Adrenal gland (tissue), 12 donors: Measurements from ENCODE around the gene SGPL1. TPM values are rescaled to one million over a fixed set of nuclear protein-coding genes. Genes with fewer than 3 reads are reported as not detected.

Experiments used
- DNase-seq, 7 donors: peaks; one replicate each; pipeline ENCODE4 v3.0.0-alpha.2; 2019 to 2020
- H3K27ac ChIP-seq, 5 donors: fragments of 200-600 bp; sonication (generic) in 4 of 5; 1 replicate in 3 of 5; 2 replicates in 2 of 5; pipeline versions ENCODE4 v1.5.1 to v1.8.0; 2016 to 2020; ENCODE audit warnings: mild to moderate bottlenecking in 1 of 5
- H3K27me3 ChIP-seq: fragments of 200-600 bp; 2 replicates; pipeline ENCODE4 v1.8.0; 2021
- H3K36me3 ChIP-seq, 2 donors: fragments of 200-600 bp; replicated peaks in 1 of 2; 1 replicate in 1 of 2; 2 replicates in 1 of 2; pipeline versions ENCODE4 v1.5.1 to v1.8.0; 2018 to 2022
- H3K4me1 ChIP-seq, 2 donors: fragments of 200-600 bp; replicated peaks in 1 of 2; 1 replicate in 1 of 2; 2 replicates in 1 of 2; pipeline versions ENCODE4 v1.5.1 to v1.8.0; 2018 to 2021
- H3K4me3 ChIP-seq, 4 donors: fragments of 200-600 bp; sonication (generic) in 3 of 4; one replicate each; pipeline ENCODE4 v1.5.1; 2016 to 2018
- H3K9me3 ChIP-seq, 3 donors: fragments of 200-600 bp; sonication (generic) in 1 of 3; replicated peaks in 1 of 3; 1 replicate in 2 of 3; 2 replicates in 1 of 3; pipeline versions ENCODE4 v1.5.1 to v1.8.0; 2016 to 2021
- POLR2A ChIP-seq, 2 donors: fragments of 450-650 bp; IDR thresholded peaks; one replicate each; pipeline ENCODE4 v1.6.1; 2017; ENCODE audit warnings: antibody characterized with exemption in 2 of 2, mild to moderate bottlenecking in 2 of 2, moderate library complexity in 1 of 2
- WGBS, 4 donors: extraction: QIAGEN DNeasy Blood & Tissue Kit in 2 of 4; methylation state at CpG; one replicate each; pipeline versions ENCODE4 v1.1.5 to v1.1.7; 2013 to 2017; 5-methylcytosine and 5-hydroxymethylcytosine counted together
- intact Hi-C, 2 donors: fragments of 100-400 bp; cut with DNase I; formaldehyde crosslinking; loops; one replicate each; pipeline versions ENCODE4 v1.14.1 to v1.15.0; 2022 to 2023
- polyA plus RNA-seq, 3 donors: library from polyadenylated mRNA; stranded (reverse); fragments of 200-250 nt in 2 of 3; fragments of 350-450 nt in 1 of 3; fragmentation: Illumina TruSeq in 1 of 3; extraction: RNeasy Lipid Tissue Mini Kit (QIAGEN cat#74804) in 1 of 3; gene quantifications; one replicate each; pipeline ENCODE4 v1.2.3, GENCODE V29; 2013 to 2014
- total RNA-seq, 9 donors: library from RNA; depleted of rRNA in 4 of 9; stranded (reverse); fragments of >200 nt in 4 of 9; fragments of 120-200 nt in 1 of 9; fragmentation: NEBNext Ultra II Directional in 1 of 9; extraction: Animal tissue kit (Norgen Biotek cat#: 25700) in 1 of 9; gene quantifications; one replicate each; pipeline versions ENCODE4 v1.1.0 to v1.2.4, GENCODE V29; 2013 to 2023
- TF ChIP-seq, protein P1 (sequence below), 6 experiments: fragments of 450-650 bp in 4 of 6; fragments of 200-600 bp in 2 of 6; sonication (generic) in 1 of 6; IDR thresholded peaks; 1 replicate in 5 of 6; 2 replicates in 1 of 6; pipeline versions ENCODE4 v1.5.1 to v1.8.0; 2016 to 2021; ENCODE audit warnings: antibody characterized with exemption in 6 of 6, mild to moderate bottlenecking in 2 of 6, moderate library complexity in 1 of 6
- donor health status: healthy with polysubstance abuse.
- donor health status: Bipolar disorder and iron deficiency.
- donor health status: DM: yes; HTN: yes; CAD: no.
- donor health status: DM: no; HTN: no; CAD: no.
- donor health status: DM: no; HTN: no; CAD: no.
- donor health status: DM: yes; HTN: yes; CAD: no.

SGPL1 gene
- total and polyA plus RNA-seq, 12 donors, result 8.7 to 47.9 (median 33.2) TPM

DNA sequence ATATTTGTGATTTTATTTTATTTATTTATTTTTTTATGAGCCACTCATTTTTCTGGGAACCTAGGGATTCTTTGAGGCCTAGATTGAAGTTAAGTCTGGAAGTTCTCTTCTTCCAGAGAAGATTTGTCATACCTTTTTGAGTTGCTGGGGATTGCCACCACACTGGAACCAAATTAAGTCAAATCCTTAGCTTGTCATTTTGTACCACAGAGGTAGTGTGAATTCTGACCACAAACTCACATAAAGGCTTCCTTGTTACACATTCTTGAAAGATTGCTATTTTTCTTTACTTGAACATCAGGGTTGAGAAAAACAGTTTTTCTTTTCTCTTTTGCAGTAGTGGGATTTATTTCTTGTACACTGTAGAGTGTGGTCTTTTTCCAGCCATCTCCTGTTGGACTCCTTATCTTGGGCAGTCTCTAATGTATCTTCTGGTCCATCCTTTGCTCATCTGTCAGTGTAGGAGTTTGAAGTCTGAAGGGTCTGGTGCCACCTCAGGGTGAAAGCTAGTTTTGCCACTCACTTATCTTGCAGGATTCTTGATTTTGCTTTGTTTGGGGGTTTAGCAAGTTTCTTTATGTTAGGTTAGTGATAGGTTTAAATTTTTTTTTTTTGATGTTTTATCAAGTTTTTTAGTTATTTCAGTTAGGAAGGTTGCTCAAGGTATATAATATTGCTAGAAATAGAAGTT is 47.9 kb downstream of the SGPL1 start:
- DNase-seq, result no peak
- TF ChIP-seq, protein P1, sequence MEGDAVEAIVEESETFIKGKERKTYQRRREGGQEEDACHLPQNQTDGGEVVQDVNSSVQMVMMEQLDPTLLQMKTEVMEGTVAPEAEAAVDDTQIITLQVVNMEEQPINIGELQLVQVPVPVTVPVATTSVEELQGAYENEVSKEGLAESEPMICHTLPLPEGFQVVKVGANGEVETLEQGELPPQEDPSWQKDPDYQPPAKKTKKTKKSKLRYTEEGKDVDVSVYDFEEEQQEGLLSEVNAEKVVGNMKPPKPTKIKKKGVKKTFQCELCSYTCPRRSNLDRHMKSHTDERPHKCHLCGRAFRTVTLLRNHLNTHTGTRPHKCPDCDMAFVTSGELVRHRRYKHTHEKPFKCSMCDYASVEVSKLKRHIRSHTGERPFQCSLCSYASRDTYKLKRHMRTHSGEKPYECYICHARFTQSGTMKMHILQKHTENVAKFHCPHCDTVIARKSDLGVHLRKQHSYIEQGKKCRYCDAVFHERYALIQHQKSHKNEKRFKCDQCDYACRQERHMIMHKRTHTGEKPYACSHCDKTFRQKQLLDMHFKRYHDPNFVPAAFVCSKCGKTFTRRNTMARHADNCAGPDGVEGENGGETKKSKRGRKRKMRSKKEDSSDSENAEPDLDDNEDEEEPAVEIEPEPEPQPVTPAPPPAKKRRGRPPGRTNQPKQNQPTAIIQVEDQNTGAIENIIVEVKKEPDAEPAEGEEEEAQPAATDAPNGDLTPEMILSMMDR (IDR thresholded peaks at IDR 0.05), result no peak
- TF ChIP-seq POLR2A (IDR thresholded peaks at IDR 0.05), result no peak
- Histone ChIP-seq H3K27ac (no peak overlapping the region), H3K9me3 (no peaks in the 10 kb centered on the region), H3K36me3 (peaks cover 0 to 23% of the 10 kb centered on the region in 2 donors), H3K27me3 (no peaks in the 10 kb centered on the region), H3K4me3 (no peak overlapping the region), H3K4me1 (peaks cover 0 to 4% of the 10 kb centered on the region in 2 donors)
- intact Hi-C loops, result no loop called here

DNA sequence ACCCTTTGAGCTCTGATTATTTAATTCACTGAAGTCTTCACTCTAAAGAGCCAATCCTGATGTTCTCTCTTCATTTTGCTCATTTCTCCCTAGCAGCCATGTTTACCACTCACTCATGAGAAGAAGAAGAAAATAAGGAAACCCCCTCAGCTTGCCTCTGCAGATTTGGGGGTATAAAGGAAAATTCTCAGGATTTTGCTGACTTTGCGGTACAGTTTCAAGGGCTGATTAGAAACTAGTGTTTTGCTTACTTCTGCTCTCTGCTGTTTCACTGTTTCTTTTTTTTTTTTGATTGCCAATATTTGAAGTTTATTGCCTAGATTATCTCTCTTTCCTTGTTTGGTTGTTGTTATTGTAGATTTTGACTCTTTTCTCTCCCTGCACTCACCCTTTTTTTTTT is 49.2 kb downstream of the SGPL1 start:
- peaks cover 0 to 4% of the 10 kb centered on the region in 2 donors for H3K4me1 ChIP-seq
- DNase-seq, result no peak
- no peak for TF ChIP-seq POLR2A (IDR thresholded peaks at IDR 0.05)
- TF ChIP-seq, protein P1 (IDR thresholded peaks at IDR 0.05), result no peak
- intact Hi-C loops, result no loop called here
- H3K27ac ChIP-seq, result no peak overlapping the region
- 79 to 100% (median 94%) methylated on average over 1 of the region's 1 CpG for WGBS, 4 donors
- peaks cover 0 to 13% of the 10 kb centered on the region in 2 donors for H3K36me3 ChIP-seq
- no peak overlapping the region for H3K4me3 ChIP-seq
- H3K27me3 ChIP-seq, result no peaks in the 10 kb centered on the region
- no peaks in the 10 kb centered on the region for H3K9me3 ChIP-seq

GRCh38 chr10:70866424-70866823 is 50.7 kb downstream of the SGPL1 start:
- Histone ChIP-seq H3K36me3 (peaks cover 0 to 4% of the 10 kb centered on the region in 2 donors), H3K4me3 (no peak overlapping the region), H3K27ac (no peak overlapping the region), H3K9me3 (no peaks in the 10 kb centered on the region), H3K27me3 (no peaks in the 10 kb centered on the region), H3K4me1 (peaks cover 0 to 4% of the 10 kb centered on the region in 2 donors)
- intact Hi-C loops, result no loop called here
- DNase-seq, result peak in 3 of 7 donors; percentile 33 to 53 (median 41)
- WGBS, 4 donors, result 66 to 76% (median 74%) methylated on average over 4 of the region's 4 CpGs
- TF ChIP-seq POLR2A (IDR thresholded peaks at IDR 0.05), result no peak
- TF ChIP-seq, protein P1 (IDR thresholded peaks at IDR 0.05), result no peak

DNA sequence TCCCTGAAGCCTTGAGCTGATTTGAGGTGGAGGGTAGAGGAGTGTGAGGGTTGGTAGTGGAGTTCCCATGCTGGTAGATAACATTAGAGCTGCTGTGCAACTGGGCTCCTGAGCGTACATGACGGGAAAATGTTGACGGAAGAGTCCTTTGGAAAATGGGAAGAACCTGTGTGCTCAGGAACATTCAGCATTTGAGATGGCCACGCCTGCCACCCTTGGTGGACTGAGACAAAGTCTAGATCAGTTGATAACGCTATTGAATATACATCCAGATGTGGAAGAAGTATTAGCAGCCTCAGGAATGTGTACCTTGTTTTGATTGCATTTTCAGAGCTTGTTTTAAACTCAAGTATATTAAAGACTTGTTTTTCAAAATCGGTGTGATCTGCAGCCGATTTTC is 56.5 kb downstream of the SGPL1 start:
- Histone ChIP-seq H3K27me3 (no peaks in the 10 kb centered on the region), H3K4me3 (no peak overlapping the region), H3K36me3 (peaks cover 0 to 28% of the 10 kb centered on the region in 2 donors), H3K4me1 (no peaks in the 10 kb centered on the region), H3K27ac (no peak overlapping the region), H3K9me3 (no peaks in the 10 kb centered on the region)
- intact Hi-C loops, result no loop called here
- no peak for TF ChIP-seq POLR2A (IDR thresholded peaks at IDR 0.05)
- TF ChIP-seq, protein P1 (IDR thresholded peaks at IDR 0.05), result no peak
- 90 to 95% (median 92%) methylated on average over 6 to 7 of the region's 7 CpGs for WGBS, 4 donors
- no peak for DNase-seq
